GM23248 (cell line): ENCODE data around the gene PEAK1. TPM values are rescaled to one million over a fixed set of nuclear protein-coding genes. Genes with fewer than 3 reads are reported as not detected.

ENCODE experiments used
- DNase-seq: peaks from one replicate; pipeline ENCODE4 v3.0.0-alpha.2; 2015
- H2AFZ ChIP-seq: fragments of 200-600 bp; sonication (generic); 2 replicates; pipeline ENCODE4 v1.6.1; 2016; ENCODE audit warnings: antibody characterized with exemption
- H3F3A ChIP-seq: fragments of 200-600 bp; sonication (generic); 2 replicates; pipeline ENCODE4 v1.6.1; 2016; ENCODE audit warnings: mild to moderate bottlenecking, antibody characterized with exemption, mixed run types; ENCODE audit not compliant: insufficient read depth
- H3K27ac ChIP-seq: fragments of 200-600 bp; sonication (generic); 2 replicates; pipeline ENCODE4 v1.5.1; 2016; ENCODE audit warnings: mild to moderate bottlenecking
- H3K27me3 ChIP-seq: fragments of 200-600 bp; sonication (generic); replicated peaks from 2 replicates; pipeline ENCODE4 v1.6.1; 2016; ENCODE audit warnings: mild to moderate bottlenecking; ENCODE audit not compliant: insufficient read depth
- H3K36me3 ChIP-seq: fragments of 200-600 bp; sonication (generic); 2 replicates; pipeline ENCODE4 v1.6.1; 2016; ENCODE audit warnings: low read depth, mild to moderate bottlenecking
- H3K4me1 ChIP-seq: fragments of 200-600 bp; sonication (generic); 2 replicates; pipeline ENCODE4 v1.6.1; 2016; ENCODE audit warnings: mild to moderate bottlenecking; ENCODE audit not compliant: insufficient read depth
- H3K4me2 ChIP-seq: fragments of 200-600 bp; sonication (generic); one replicate; pipeline ENCODE4 v1.6.1; 2016; ENCODE audit warnings: mild to moderate bottlenecking; ENCODE audit not compliant: unreplicated experiment
- H3K4me3 ChIP-seq: fragments of 200-600 bp; sonication (generic); 2 replicates; pipeline ENCODE4 v1.5.1; 2016; ENCODE audit warnings: mild to moderate bottlenecking
- H3K79me2 ChIP-seq: fragments of 200-600 bp; sonication (generic); 2 replicates; pipeline ENCODE4 v1.6.1; 2016; ENCODE audit warnings: mild to moderate bottlenecking; ENCODE audit not compliant: insufficient read depth
- H3K9ac ChIP-seq: fragments of 200-600 bp; sonication (generic); 2 replicates; pipeline ENCODE4 v1.6.1; 2016; ENCODE audit warnings: mild to moderate bottlenecking
- H3K9me2 ChIP-seq: fragments of 200-600 bp; sonication (generic); 2 replicates; pipeline ENCODE4 v1.6.1; 2016; ENCODE audit warnings: mixed run types, mild to moderate bottlenecking, moderate library complexity; ENCODE audit not compliant: insufficient read depth
- H3K9me3 ChIP-seq: fragments of 200-600 bp; sonication (generic); one replicate; pipeline ENCODE4 v1.6.1; 2017; ENCODE audit warnings: low read depth
- H4K20me1 ChIP-seq: fragments of 200-600 bp; sonication (generic); 2 replicates; pipeline ENCODE4 v1.6.0; 2016; ENCODE audit not compliant: insufficient read depth
- EZH2 ChIP-seq: fragments of 200-600 bp; sonication (generic); IDR thresholded peaks from 2 replicates; pipeline ENCODE4 v1.6.1; 2018; ENCODE audit warnings: antibody characterized with exemption, mild to moderate bottlenecking; ENCODE audit not compliant: insufficient read depth, poor library complexity, severe bottlenecking
- EZH2phosphoT487 ChIP-seq: fragments of 200-600 bp; sonication (generic); IDR thresholded peaks from 2 replicates; pipeline ENCODE4 v1.6.1; 2018; ENCODE audit warnings: antibody characterized with exemption, moderate library complexity, mild to moderate bottlenecking, low read depth; ENCODE audit not compliant: insufficient read depth
- WGBS, 2 experiments: methylation state at CpG; one replicate each; pipeline ENCODE4 v1.1.6; 2015 to 2017; ENCODE audit warnings: low lambda C conversion rate in 2 of 2, low coverage in 1 of 2; ENCODE audit errors: missing lambda C conversion rate in 2 of 2; 5-methylcytosine and 5-hydroxymethylcytosine counted together
- in situ Hi-C: fragments of 300-500 bp; cut with MboI; formaldehyde crosslinking; loops from 2 replicates; pipeline ENCODE4 v1.15.0; 2020
- polyA plus RNA-seq: library from polyadenylated mRNA; unstranded; fragments of >200 nt; fragmentation: Nextera tagmentation; extraction: Ambion mirVana; gene quantifications from 2 replicates; pipeline ENCODE4 v1.2.1, GENCODE V29; 2016
- total RNA-seq: library from RNA; depleted of rRNA; stranded (reverse); fragments of >200 nt; shearing (Covaris generic); gene quantifications from 2 replicates; pipeline ENCODE4 v1.2.3, GENCODE V29; 2014

Gene PEAK1
- total and polyA plus RNA-seq, 2 experiments from 2014 or later = 22.4 to 74.5 TPM

GRCh38 chr15:77464129-77464865, 44.4 kb upstream of the PEAK1 start:
- Histone ChIP-seq H3K9me3 (no peaks in the 10 kb centered on the region), H3K27ac (no peak overlapping the region), H3K4me3 (no peak overlapping the region), H2AFZ (no peak overlapping the region), H3K9me2 (no peaks in the 10 kb centered on the region), H3K36me3 (peaks cover 22% of the 10 kb centered on the region; the same call in 1 of the 2 replicates), H3K9ac (no peak overlapping the region), H4K20me1 (no peaks in the 10 kb centered on the region), H3K4me1 (peaks cover 8% of the 10 kb centered on the region), H3F3A (peaks cover 8% of the 10 kb centered on the region), H3K79me2 (peaks cover 7% of the 10 kb centered on the region), H3K27me3 (no peaks in the 10 kb centered on the region), H3K4me2 (no peak overlapping the region)
- 87 to 93% methylated on average over 3 of the region's 3 CpGs for WGBS, 2 experiments
- DNase-seq = peak; percentile 58
- no peak for TF ChIP-seq EZH2
- TF ChIP-seq EZH2phosphoT487 = no peak
- in situ Hi-C loops = no loop called here

DNA sequence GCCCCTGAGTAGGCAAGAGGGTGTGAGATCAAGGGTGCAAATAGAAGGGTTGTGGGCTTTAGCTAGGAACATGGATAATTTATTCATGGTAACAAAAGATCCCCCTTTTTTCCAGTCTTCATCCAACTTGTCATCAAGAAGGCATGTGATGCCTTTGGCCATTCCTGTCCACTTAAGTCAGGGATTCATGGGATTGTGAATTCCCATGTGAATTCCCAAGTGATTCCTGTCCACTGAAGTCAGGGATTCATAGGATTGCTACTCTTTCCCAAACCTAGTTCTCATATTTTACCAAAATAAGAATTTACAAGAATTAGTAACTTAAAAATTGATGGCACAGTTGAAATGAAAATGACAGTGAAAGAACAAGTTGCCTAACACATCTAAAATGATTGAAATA, 41.6 kb upstream of the PEAK1 start:
- H3K9me2 ChIP-seq = no peaks in the 10 kb centered on the region
- peak; percentile 25 for DNase-seq
- H3K36me3 ChIP-seq = peaks cover 12% of the 10 kb centered on the region; the same call in 1 of the 2 replicates
- no peak overlapping the region for H2AFZ ChIP-seq
- H3K4me3 ChIP-seq = no peak overlapping the region
- TF ChIP-seq EZH2 = no peak
- TF ChIP-seq EZH2phosphoT487 = no peak
- H3K79me2 ChIP-seq = peaks cover 18% of the 10 kb centered on the region
- no peaks in the 10 kb centered on the region for H3K9me3 ChIP-seq
- no peaks in the 10 kb centered on the region for H3K27me3 ChIP-seq
- H3F3A ChIP-seq = peaks cover 35% of the 10 kb centered on the region
- no peak overlapping the region for H3K9ac ChIP-seq
- H3K27ac ChIP-seq = no peak overlapping the region
- H4K20me1 ChIP-seq = no peaks in the 10 kb centered on the region
- peaks cover 36% of the 10 kb centered on the region for H3K4me1 ChIP-seq
- in situ Hi-C loops = no loop called here
- H3K4me2 ChIP-seq = no peak overlapping the region

DNA sequence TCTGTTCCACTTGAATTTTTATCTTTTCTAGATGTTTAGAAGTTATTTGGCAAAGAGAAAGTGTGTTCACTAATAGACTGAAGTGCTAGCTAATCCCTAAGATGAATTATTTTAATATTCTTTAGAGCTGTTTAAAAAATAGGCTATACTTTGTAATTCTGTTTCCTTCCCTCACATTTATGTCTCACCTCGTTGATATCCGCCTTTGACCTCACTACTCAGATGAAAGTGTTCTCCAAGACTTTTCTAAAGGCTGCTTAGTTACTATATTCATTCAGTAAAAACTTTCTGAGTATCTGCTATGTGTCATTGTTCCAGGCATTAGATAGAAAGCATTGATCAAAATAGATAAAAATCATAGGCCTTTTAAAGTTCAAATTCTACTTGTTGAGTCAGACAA, 39.1 kb upstream of the PEAK1 start:
- Histone ChIP-seq H3F3A (peaks cover 53% of the 10 kb centered on the region), H2AFZ (no peak overlapping the region), H3K79me2 (peaks cover 18% of the 10 kb centered on the region), H3K9me3 (no peaks in the 10 kb centered on the region), H3K4me2 (no peak overlapping the region), H4K20me1 (0 out of 2 replicates have a peak, but pooled peaks cover 3% of the 10 kb centered on the region), H3K27me3 (no peaks in the 10 kb centered on the region), H3K27ac (peak overlapping the region; percentile 92), H3K9ac (no peak overlapping the region), H3K4me3 (no peak overlapping the region), H3K9me2 (no peaks in the 10 kb centered on the region), H3K36me3 (peaks cover 6% of the 10 kb centered on the region; the same call in 1 of the 2 replicates), H3K4me1 (peaks cover 54% of the 10 kb centered on the region)
- WGBS, 2 experiments = 89 to 100% methylated on average over 2 of the region's 2 CpGs
- in situ Hi-C loops = no loop called here
- TF ChIP-seq EZH2phosphoT487 = no peak
- no peak for TF ChIP-seq EZH2
- no peak for DNase-seq

DNA sequence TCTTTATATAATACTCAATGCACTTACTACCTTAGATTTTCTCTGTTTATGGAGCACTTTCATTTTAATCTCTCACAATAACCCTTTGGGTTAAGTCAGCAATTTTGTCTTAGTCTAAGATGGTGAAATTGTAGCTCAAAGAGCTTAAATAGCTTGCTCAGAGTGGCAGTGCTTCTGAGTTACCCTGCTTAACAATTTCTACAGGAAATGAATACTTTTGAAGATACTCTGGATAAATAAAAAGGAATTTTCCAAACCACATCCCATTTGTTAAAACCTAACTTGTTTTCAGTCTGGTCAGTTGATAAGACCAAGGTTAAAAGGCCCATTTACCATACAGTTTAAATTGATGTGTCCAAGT, 38.0 kb upstream of the PEAK1 start:
- Histone ChIP-seq H3K9me3 (no peaks in the 10 kb centered on the region), H3K4me2 (peak overlapping the region; percentile 60), H3K27ac (peak overlapping the region; percentile 92), H3K4me3 (peak overlapping the region; percentile 48), H3F3A (peaks cover 60% of the 10 kb centered on the region), H3K36me3 (peaks cover 6% of the 10 kb centered on the region; the same call in 1 of the 2 replicates), H2AFZ (no peak overlapping the region), H3K27me3 (no peaks in the 10 kb centered on the region), H3K9me2 (no peaks in the 10 kb centered on the region), H3K4me1 (peaks cover 59% of the 10 kb centered on the region), H3K9ac (peak overlapping the region; percentile 12; the same call in 1 of the 2 replicates), H4K20me1 (0 out of 2 replicates have a peak, but pooled peaks cover 3% of the 10 kb centered on the region), H3K79me2 (peaks cover 16% of the 10 kb centered on the region)
- TF ChIP-seq EZH2 = no peak
- TF ChIP-seq EZH2phosphoT487 = no peak
- DNase-seq = peak; percentile 62
- in situ Hi-C loops = no loop called here
